Gastroesophageal sphincter (tissue), 3 donors: Measurements from ENCODE around the gene A3GALT2.

ENCODE experiments used
- POLR2A ChIP-seq, 2 donors: fragments of 450-650 bp; IDR thresholded peaks; one replicate each; pipeline ENCODE4 v1.6.1; 2017; ENCODE audit warnings: antibody characterized with exemption in 2 of 2, mild to moderate bottlenecking in 2 of 2, moderate library complexity in 1 of 2
- TF ChIP-seq, protein P1 (sequence below), 4 experiments: fragments of 200-600 bp in 2 of 4; fragments of 450-650 bp in 2 of 4; sonication (generic) in 1 of 4; IDR thresholded peaks; one replicate each; pipeline ENCODE4 v1.5.1; 2017 to 2019; ENCODE audit warnings: antibody characterized with exemption in 4 of 4, mild to moderate bottlenecking in 2 of 4, moderate library complexity in 2 of 4

DNA sequence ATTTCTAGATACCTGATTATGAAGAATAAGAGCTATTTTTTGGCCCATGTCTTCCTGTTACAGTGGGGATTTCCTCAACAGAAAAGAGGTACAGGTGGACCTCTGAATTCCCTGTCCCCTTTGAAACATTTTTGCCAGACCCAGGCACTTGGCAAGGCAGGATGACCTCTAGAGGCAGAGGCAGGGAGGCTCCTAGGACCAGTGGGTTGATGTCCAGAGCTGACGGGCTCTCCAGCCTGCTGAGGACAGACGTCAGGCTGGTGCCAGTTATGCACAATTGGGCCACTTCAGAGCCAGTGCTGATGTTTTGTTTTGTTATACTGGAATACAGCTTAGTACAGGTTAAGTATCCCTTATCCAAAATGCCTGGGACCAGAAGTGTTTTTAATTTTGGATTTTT is 18.5 kb upstream of the A3GALT2 start:
- TF ChIP-seq, protein P1, sequence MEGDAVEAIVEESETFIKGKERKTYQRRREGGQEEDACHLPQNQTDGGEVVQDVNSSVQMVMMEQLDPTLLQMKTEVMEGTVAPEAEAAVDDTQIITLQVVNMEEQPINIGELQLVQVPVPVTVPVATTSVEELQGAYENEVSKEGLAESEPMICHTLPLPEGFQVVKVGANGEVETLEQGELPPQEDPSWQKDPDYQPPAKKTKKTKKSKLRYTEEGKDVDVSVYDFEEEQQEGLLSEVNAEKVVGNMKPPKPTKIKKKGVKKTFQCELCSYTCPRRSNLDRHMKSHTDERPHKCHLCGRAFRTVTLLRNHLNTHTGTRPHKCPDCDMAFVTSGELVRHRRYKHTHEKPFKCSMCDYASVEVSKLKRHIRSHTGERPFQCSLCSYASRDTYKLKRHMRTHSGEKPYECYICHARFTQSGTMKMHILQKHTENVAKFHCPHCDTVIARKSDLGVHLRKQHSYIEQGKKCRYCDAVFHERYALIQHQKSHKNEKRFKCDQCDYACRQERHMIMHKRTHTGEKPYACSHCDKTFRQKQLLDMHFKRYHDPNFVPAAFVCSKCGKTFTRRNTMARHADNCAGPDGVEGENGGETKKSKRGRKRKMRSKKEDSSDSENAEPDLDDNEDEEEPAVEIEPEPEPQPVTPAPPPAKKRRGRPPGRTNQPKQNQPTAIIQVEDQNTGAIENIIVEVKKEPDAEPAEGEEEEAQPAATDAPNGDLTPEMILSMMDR (IDR thresholded peaks at IDR 0.05), result peak in 1 of 4 experiments; percentile 12
- no peak for TF ChIP-seq POLR2A (IDR thresholded peaks at IDR 0.05)
